Stimulated activated CD4-positive, alpha-beta T cell treated with anti-CD3 and anti-CD28 coated beads, Interleukin-2, amount 100 ng/mL, for 24 hours (primary cell): ENCODE results near the gene DEFB131B.
"Not testable (repeated sequence)": the region's sequence is repeated elsewhere in the genome, so short reads cannot be mapped to it uniquely, and the experiment has no call there.

Source experiments
- DNase-seq, 2 donors: peaks; one replicate each; pipeline ENCODE4 v3.0.0-alpha.2; 2020

DEFB131B gene

DNA sequence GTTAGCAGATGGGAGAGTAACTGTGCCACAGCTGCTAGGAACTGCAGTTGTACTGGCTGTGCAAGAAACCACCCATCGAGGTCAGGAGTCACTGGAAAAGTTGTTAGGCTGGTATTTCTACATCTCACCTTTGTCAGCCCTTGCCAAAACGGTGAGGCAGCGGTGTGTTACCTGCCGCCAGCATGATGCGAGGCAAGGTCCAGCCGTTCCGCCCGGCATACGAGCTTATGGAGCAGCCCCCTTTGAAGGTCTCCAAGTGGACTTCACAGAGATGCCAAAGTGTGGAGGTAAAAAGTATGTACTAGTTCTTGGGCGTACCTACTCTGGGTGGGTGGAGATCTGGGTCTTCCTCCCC is 33.7 kb downstream of the DEFB131B start:
- DNase-seq = not testable (repeated sequence)

DNA sequence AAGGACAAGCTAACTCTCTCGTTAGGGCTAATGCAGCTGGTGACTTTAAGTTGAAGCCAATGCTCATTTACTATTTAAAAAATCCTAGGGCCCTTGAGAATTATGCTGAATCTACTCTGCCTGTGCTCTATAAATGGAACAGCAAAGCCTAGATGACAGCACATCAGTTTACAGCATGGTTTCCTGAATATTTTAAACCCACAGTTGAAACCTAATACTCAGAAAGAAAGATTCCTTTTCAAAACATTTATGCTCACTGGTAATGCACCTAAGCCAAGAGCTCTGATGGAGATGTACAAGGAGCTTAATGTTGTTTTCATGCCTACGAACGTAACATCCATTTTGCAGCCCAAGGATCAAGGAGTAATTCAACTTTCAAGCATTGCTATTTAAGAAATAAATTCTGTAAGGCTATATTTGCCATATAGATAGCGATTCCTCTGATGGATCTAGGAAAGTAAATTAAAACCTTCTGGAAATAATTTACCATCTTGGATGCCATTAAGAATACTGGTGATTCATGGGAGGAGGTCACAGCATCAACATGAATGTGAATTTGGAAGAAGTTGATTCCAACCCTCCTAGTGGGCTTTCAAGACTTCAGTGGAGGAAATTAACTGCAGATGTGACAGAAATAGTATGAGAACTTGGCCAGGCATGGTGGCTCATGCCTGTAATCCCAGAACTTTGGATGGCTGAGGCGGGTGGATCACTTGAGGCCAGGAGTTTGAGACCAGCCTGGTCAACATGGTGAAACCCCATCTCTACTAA is 35.7 kb downstream of the DEFB131B start:
- DNase-seq = no peak

DNA sequence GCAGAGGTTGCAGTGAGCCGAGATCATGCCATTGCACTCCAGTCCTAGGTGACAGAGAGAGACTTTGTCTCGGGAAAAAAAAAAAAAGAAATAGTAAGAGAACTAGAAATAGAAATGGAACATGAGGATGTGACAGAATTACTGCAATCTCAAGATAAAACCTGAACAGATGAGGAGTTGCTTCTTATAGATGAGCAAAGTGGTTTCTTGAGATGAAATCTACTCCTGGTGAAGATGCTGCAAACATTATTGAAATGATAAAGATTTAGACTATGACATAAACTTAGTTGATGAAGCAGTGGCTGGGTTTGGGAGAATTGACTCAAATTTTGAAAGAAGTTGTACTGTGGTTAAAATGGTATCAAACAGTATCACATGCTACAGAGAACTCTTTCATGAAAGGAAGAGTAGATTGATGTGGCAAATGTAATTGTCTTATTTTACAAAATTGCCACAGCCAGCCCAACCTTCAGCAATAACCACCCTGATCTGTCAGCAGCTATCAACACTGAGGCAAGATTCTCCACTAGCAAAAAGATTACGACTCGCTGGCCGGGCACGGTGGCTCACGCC is 36.5 kb downstream of the DEFB131B start:
- no peak for DNase-seq

DNA sequence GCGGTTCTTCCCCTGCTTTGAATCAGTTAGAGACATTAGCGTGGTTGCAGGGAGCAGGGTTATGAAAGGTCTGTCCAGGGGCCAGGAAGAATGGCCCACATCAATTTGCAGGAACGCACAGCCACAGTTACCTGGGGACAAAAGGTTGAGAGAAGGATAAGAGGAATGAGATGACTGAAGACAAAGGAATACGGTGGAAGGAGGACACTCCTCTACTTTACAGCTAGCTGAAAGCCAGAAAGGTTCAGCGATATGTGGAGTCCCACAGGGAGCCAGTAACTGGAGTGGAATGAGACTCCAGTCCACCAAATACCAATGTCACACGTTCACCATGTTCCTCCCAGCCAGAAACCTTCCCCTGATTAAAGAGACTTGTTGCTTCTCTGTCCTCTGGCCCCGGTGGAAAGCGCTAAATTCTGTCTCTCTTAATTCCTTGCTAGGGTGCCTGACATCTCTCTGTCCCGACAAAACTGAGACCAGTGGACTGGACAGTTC is 39.4 kb downstream of the DEFB131B start:
- no peak for DNase-seq

DNA sequence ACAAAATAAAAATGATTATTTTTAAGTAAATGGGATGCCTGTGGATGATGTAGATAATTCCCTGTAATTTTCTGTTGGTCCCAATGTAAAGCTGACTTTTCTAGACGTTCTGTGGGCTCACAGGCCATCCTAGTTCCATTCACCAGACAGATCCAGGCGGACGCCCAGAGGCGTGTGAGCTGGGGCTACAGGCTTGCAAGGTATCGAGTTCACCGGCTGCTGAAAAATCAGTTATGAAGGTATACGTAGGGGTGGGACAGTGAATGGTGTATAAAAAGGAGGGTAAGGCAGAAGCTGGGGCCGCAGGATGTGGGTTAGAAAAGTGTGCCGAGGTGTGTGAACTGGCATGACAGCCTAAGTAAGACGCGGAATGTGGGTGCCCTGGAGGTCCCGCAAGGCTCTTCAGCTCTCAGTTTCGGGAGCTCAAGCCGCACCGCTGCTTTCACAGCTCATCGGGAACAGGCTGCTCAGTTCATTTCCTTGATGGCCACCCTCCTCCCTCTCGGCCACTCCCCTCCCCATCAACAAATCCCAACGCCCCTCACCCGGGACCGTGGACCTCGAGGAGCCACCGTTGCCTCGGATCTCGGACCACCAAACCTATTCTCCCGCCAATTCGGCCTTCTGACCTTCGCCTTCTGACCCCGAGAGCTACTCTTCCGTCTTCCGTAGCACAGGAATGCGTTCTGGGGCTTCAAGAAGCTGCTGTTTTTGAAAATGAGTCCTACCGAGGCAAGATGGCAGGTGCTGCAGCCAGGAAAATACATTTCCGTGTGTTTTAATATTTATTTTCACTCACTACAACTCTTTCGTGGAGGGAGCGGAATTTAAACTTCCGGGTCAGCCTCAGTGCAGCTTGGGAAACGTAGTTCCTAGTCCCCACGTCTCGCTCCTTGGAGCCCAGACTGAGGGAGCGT is 49.8 kb downstream of the DEFB131B start, which contains the start of gene XNDC1N:
TSS of gene XNDC1N (minus strand) at position 775 of the 917 bp plus-strand sequence. CDS start 5,241 bp downstream, outside the sequence.
- DNase-seq = peak; percentile 66 to 69

DNA sequence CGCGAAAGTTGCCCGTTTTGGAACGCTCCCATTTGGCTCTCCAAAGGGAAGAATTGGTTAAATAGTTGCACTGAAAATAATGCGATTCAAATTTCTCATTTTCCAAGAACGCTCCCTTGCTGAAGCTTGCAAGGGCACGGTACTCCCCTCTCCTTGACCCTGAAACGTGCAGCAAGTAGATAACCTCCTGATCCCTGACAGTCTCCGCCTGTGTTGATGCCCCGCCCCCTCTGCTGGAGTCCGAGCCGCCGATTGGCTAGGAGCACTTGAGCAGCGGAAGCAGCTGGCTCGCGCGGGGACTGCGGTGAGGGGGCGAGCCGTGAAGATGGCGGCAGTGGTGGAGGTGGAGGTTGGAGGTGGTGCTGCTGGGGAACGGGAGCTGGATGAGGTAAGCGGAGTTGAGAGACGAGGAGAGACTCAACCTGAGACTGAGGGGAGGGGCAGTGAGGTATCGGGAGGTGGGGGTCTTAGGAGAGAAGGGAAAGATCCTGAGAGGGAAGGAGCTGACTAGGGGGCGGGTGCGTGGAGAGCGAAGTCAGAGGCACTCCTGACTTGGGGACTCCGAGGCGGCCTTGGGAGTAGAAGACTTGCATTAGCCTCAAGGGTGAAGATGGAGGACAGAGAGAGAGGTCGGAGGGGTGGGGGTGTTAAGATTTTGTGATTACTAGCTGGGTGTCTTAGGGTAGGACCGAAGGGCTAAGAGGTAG is 50.6 kb downstream of the DEFB131B start, which contains the start of gene RNF121:
TSS of gene RNF121 (plus strand) at position 310 of the 707 bp plus-strand sequence. CDS start at position 326, 16 bp downstream.
- DNase-seq = peak; percentile 98 to 99

DNA sequence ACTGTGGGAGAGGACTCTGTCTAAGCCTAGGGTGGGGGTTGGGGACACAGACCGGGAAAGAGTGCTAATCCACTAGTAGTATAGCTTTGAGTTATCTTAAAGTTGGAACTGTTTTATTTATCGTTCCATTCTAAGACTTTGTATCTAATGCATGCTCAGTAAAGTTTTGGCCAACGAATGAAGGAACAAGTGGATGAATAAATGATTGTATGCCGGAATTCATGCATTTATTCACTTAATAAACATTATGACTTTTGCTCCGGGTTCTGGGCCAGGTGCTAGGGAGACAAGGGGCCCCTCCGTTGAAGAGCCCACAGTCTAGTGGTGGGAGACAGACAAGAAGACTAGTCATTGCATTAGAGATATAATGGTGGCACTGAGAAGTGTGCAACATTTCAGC is 51.2 kb downstream of the DEFB131B start:
- DNase-seq = no peak

DNA sequence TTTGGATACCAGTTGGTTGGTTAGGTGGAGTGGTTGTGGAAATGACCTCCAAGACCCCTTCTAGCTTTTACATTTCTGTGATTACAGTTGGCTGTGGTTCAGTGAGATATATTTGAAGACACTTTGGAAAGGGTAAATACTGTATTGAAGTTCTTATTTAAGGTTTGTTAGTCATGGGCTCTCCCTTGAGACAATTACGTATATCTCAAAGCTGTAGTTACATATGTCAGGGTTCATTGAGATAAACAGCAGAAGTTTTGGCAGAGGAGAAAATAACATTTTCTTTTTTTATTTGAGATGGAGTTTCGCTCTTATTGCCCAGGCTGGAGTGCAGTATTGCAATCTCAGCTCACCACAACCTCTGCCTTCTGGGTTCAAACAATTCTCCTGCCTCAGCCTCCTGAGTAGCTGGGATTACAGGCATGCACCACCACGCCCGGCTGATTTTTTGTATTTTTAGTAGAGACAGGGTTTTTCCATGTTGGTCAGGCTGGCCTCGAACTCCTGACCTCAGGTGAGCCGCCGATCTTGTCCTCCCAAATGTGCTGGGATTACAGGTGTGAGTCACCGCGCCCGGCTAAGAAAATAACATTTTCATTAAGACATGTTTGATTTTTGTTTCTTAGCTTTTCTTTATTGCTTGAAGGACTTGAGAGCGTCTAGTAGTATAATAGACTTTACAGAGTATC is 52.4 kb downstream of the DEFB131B start:
- peak in 1 of 2 donors; percentile 31 for DNase-seq

DNA sequence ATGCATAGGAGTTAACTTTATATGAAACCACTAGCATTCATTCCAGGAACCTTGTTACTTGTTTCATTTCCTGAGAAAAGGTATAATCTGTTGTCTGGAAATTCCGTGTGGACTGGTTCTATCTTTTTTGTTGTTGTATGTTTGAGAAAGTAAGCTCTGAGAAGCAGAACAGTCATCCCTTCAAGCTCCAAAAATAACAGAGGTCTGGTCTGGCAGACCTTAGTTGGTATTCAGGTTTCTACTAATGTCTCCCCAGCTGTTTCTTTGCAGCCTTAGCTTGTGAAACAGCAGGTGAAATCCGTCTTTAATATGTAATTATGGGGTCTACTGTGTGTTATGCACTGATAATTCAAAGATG is 53.0 kb downstream of the DEFB131B start:
- DNase-seq = no peak

DNA sequence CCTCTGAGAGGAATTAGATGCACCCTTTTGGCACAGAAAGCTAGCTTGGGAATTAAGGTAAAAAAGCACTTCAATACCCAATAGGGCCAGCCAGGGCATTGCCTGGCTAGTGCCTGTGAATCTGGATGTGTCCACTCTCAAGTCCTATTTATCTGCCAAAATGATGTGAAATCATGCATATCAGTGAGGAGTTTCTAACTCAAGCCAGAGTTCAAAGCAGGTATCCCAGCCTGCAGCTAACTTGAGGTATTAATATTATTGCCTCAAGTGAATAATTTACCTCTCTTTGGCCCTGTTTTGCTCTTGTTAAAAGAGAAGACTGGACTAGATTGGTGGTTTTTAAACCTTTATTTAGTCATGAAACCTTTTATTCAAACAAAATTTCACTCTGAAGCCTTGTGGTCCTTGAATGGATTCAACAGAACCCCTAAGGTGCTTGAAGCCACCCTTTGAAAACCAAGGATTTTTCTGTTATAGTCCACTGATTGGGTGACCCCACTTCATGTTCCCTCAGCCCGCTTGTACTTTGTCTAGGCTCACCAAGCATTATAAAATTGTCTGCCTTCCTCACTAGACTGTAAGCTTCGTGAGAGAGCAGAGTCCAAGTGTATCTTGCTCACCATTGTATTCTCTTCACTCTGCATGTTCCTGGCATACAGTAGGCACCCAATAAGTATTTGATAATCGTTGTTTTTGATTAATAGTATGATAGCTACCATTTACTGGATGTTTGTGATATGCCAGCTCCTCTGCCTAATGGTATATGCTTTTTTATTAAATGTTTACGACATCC is 55.1 kb downstream of the DEFB131B start:
- DNase-seq = no peak
